HG02973 (cell line): ENCODE results near the gene RPS14.
"Not testable (repeated sequence)": the region's sequence is repeated elsewhere in the genome, so short reads cannot be mapped to it uniquely, and the experiment has no call there.

ENCODE experiments used
- ATAC-seq: cut with Tn5 transposase; IDR thresholded peaks from one replicate; pipeline ENCODE4 v1.9.1; 2021; ENCODE audit warnings: moderate library complexity; ENCODE audit not compliant: unreplicated experiment

Gene RPS14

GRCh38 chr5:150419630-150420270 is 29.8 kb downstream of the RPS14 start:
- ATAC-seq = peak; percentile 60

- ATAC-seq = not testable (repeated sequence)
These were observed 35.4 kb downstream of the RPS14 start for GRCh38 chr5:150413902-150414790.

- ATAC-seq = no peak
These were observed 36.2 kb downstream of the RPS14 start for GRCh38 chr5:150413176-150413901.

GRCh38 chr5:150412319-150413175 is 37.0 kb downstream of the RPS14 start, which contains the start of gene CD74:
Gene CD74, minus strand, starts transcription at chr5:150412910. Its CDS starts 161 bp downstream, at chr5:150412749.
- ATAC-seq = peak; percentile 65

- no peak for ATAC-seq
These were observed 38.1 kb downstream of the RPS14 start for GRCh38 chr5:150411245-150411979.

- ATAC-seq = no peak
These were observed 38.9 kb downstream of the RPS14 start for GRCh38 chr5:150410524-150411244.

GRCh38 chr5:150409638-150410523 is 39.7 kb downstream of the RPS14 start:
- ATAC-seq = peak; percentile 20

- ATAC-seq = no peak
These were observed 41.2 kb downstream of the RPS14 start for GRCh38 chr5:150408231-150408943.

- no peak for ATAC-seq
These were observed 42.3 kb downstream of the RPS14 start for GRCh38 chr5:150407096-150407720.

- no peak for ATAC-seq
These were observed 42.8 kb downstream of the RPS14 start for GRCh38 chr5:150406723-150407095.

GRCh38 chr5:150406103-150406722 is 43.3 kb downstream of the RPS14 start:
- no peak for ATAC-seq

GRCh38 chr5:150404941-150405816 is 44.4 kb downstream of the RPS14 start:
- no peak for ATAC-seq

- no peak for ATAC-seq
These were observed 45.0 kb downstream of the RPS14 start for GRCh38 chr5:150404535-150404934.

GRCh38 chr5:150404121-150404520 is 45.4 kb downstream of the RPS14 start:
- ATAC-seq = no peak

GRCh38 chr5:150402901-150403342 is 46.6 kb downstream of the RPS14 start:
- ATAC-seq = no peak
